DMS53 treated with DMSO at 0.1 percent for 48 hours (cell line): Measurements from ENCODE around the gene VPS54.
A peak's percentile ranks its signal among the peaks of the same experiment; 100 is the strongest.
"Not testable (repeated sequence)": the region's sequence is repeated elsewhere in the genome, so short reads cannot be mapped to it uniquely, and the experiment has no call there.

Experiments used
- DNase-seq: peaks from one replicate; lab custom pipeline; 2025; ENCODE audit not compliant: unreplicated experiment; lab: John Stamatoyannopoulos, UW

Gene VPS54

DNA sequence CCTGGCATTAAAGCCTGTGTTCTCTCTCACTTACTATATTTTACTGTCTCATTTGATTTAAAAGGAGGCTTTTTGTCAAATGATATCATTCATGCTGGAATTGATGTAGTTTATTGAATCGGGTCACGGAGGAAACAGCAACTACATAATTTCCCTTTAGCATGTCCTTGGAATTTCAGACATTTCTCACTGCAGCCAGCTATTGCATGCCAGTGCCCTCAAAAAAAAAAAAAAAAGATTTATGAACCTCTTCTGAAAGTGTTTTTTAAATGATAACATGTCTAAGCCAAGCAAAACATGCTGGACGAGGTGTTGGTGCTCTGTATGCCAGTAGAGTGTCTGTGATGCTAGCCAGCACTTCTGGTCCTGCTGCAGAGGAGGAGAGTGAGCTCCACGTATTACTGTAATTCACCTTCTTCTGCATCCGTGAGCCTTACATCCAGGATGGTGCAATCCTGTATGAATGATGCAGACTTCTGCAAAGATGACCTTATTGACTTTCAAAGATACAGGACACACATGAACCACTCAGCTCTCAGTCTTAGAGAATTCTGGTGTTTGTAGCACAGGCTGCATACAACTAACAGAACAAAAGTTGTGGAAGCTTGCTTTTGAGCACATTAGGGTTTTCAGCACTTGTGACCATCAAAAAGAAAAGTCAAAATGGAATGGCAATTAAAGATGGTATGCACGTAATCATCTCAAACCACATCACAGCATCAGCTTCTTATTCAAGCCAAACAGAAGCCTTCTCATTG is 146.5 kb downstream of the VPS54 start:
- DNase-seq: no peak

DNA sequence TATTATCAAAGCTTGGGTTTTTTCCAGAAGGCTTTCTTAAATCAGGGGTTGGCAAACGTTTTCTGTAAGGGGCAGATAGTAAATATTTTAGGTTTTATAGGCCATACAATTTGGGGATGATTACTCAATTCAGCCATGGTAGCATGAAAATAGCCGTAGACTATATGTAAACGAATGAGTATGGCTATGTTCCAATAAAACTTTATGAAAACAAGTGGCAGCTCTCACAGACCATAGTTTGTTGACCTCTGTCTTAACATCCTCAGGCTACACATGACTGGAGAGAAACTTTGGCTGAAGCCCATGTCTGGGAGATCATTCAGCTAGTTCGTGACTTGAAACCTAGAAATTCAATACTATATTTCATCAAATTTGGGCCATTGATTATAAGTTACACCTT is 147.4 kb downstream of the VPS54 start:
- no peak for DNase-seq

GRCh38 chr2:63870679-63871078 is 148.5 kb downstream of the VPS54 start:
- no peak for DNase-seq

DNA sequence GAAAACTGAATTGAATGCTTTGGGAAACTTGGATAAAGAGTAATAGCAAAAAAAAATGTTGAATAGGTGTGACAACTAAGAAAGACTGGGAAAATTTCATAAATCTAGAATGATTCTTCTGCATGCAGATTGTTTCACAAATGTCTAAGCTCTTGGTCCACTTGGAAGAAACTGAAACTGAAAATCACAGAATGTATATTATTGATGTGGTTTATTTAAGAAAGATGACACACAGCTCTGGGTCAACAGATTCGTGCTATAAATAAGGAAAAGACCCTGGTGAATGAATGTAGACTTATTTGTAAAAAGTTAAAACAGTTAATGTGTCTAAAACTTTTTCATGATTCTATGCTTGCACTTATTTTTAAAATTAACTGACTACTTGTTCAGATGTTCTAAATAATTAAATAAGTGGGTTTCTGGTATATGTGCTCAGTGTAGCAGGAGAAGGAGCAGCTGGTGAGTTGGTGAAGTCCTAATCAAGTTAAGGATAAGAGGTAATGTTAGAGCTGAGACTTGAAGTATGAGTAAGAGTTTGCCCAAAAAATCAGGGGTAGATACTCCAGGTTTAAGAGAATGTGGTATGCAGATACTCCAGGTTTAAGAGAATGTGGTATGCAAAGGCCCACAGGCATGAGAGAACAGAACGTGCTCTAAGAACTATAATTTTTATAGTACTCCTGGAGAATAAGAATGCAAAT is 153.1 kb downstream of the VPS54 start:
- DNase-seq: no peak

DNA sequence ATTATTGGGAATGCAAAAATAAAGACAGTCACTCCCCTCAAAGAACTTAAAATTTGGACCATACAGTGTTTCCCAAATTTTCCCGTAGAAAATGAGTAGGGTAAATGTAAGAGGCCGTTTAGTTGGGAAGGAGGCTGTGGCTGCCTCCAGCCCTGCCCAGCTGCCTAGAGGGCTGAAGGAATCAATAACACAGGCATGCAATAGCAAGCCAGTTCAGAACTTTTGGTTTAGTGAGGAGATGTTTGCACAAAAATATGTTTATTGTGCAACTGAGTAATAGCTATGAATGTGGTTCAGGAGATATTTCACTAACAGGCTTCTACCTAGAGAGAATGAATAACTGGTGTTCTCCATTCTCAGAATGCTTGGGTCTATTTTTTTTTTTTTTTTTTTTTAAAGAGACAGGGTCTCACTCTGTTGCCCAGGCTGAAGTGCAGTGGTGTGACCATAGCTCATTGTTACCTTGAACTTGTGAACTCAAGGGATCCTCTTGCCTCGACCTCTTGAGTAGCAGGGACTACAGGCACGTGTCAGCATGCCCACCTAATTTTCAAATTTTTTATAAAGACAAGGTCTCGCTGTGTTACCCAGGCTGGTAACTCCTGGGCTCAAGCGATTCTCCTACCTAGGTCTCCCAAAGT is 153.9 kb downstream of the VPS54 start:
- DNase-seq: no peak

- no peak for DNase-seq
Measured at GRCh38 chr2:63863707-63864106, 155.5 kb downstream of the VPS54 start.

- no peak for DNase-seq
Measured at GRCh38 chr2:63862806-63863205, 156.4 kb downstream of the VPS54 start.

DNA sequence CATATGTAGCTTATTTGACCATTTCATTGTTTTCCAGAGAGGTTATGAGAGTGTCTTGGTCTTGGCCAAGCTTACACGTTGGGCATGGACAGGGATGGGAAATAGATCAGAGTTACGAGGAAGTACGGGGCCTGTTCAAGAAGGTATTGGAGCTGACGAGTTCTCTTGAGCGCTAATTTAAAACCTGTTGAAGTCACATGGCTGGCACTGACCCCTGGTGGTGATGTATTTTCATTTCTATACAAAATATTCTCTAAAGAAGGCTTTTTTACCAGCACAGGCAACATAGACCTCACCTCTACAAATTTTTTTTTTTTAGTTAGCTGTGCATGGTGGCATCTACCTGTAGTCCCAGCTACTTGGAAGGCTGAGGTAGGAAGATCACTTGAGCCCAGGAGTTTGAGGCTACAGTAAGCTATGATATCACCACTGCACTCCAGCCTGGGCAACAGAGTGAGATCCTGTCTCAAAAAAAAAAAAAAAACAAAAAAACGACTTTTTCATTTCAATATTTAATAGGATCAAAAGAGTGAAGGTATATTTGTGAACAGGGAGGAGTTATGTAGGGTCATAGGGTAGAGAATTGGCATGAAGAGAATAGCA is 157.9 kb downstream of the VPS54 start:
- DNase-seq: peak; percentile 43

GRCh38 chr2:63858291-63858690 is 160.9 kb downstream of the VPS54 start:
- no peak for DNase-seq

DNA sequence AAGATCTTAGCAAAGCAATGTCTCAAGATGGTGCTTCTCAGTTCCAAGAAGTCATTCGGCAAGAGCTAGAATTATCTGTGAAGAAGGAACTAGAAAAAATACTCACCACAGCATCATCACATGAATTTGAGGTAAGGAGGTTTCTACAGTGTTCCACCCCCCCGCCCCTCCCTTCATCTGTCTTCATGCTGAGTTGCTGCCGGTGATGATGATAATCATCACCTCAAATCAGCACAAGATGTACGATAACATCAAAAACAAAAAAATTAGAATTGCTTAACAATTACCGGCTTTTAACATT is 163.0 kb downstream of the VPS54 start:
- DNase-seq: no peak

DNA sequence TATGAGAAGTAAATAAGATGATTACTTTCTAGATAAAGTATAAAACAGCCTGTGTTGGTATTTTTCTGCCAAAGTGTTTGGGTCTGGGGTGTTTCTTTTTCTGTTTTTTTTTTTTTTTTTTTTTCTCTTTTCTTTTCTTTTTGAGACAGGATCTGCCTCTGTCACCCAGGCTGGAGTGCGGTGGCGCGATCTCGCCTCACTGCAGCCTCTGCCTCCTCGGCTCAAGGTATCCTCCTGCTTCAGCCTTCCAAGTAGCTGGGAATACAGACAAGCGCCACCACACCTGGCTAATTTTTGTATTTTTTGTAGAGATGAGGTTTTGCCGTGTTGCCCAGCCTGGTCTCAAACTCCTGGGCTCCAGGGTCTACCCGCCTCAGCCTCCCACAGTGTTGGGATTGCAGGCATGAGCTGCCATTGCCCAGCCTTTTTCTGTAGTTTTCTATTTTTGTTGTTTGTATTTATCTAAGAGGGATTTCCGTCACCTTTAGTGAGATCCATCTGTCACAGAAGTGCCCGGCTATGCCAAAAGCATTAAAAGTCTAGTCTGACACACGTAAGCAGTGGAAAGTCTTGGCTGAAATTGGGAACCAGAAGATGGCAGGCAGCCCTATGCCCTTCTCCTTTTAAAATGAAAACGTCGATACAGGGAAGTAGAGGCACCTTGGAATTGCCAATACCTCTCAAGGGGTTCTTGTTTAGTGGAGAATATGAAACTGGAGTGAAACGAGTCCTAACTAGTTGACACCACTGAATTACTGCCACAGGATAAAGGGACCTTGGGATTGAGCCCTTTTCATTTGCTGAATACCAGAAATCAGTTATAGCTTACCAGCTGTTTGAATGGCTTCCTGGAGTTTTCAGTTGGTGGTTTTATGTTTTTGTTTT is 163.6 kb downstream of the VPS54 start:
- no peak for DNase-seq

DNA sequence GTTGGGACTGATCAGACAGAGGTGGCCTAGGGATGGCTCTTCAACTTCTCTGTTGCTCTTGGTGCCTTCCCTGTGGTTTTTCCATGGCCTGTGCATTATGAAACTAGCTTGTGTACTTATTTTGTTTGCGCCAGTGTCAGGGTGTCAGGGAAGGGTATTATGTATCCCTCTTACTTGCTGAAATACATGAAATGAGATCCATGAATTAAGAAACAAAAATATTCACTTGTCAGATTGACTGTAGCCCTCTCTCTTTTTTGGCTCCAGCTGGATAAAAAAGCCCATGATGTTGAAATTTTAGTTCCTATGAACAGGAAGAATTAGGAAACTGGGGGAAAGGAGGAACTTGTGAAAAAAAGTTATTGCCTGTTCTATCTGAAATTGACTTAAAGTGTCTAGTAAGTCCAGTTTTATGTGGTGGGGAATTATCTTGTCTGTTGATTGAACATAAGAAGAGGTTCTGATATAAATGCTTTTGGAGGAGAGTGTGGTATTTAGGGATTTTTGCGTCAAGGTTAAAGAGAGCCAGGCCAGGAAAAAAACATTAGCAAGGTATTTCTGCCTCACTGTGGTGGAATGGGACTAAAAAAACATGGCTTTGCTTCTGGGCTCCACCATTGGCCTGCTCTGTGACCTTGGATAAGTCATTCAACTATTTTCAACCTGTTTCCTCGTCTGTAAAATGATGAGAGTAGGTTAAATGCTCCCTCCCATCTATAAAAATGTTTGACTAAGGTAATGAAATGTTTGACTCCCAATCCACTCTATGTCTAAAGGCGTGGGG is 165.5 kb downstream of the VPS54 start:
- DNase-seq: no peak

DNA sequence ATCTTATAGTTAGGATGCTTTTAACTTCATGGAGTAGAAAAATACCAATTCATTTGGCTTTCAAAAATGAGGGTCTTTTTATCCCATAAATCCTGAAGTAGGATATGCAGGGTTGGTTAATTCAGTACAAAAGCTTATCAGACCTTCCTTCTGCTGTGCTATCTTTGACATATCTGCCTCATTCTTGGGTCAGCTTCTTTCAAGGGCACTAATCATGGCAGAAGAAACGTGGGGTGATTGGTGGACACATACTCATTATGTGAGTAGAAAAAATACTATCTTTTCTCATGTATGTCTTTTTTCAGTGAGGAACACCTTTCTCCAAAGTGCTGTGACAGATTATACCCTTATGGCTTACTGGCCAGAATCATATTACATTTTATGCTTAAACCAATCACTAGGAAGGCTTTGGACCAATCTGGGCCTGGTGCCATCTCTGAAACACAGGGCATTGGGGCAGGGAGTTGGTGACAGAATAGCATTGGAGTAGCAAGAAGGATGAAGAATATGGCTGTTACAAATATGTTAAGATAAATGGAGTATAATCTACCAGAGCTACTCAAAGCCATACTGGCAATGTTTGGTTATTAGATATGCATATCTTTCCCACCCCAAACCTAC is 167.4 kb downstream of the VPS54 start:
- DNase-seq: no peak

DNA sequence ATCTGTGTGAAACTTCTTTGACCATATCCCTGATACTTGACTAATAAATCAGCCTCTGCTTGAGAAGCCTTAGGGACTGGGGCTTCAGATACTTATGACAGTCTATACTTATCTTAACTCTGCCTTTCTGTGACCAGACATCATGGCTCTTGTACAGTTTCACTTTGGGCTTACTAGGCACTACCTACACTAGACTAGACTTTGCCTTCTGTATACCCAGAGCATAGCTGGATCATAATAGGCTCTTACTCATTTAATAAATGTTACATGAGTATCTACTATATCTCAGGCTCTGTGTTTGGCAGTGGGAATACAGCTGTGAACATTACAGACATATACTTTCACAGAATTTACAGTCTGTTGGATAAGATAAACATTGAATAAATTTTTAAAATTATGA is 168.6 kb downstream of the VPS54 start:
- DNase-seq: no peak

DNA sequence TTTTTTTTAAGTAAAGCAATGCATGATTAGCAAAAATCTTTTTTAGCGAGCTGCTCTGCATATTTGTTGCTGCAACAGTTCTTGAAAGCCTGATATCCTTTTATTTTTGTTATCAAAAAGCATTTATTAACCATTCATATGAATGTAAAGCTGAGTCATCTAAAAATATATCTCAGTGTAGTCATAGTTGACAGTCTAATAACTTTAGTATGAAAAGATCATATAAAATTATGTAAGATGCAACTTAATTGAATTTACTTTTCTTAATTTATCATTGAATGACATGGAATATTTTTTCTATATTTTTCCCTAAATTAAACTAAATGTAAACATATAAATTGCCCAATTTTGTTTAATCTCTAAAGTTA is 169.0 kb downstream of the VPS54 start:
- no peak for DNase-seq

GRCh38 chr2:63849381-63850203 is 169.6 kb downstream of the VPS54 start:
- no peak for DNase-seq

DNA sequence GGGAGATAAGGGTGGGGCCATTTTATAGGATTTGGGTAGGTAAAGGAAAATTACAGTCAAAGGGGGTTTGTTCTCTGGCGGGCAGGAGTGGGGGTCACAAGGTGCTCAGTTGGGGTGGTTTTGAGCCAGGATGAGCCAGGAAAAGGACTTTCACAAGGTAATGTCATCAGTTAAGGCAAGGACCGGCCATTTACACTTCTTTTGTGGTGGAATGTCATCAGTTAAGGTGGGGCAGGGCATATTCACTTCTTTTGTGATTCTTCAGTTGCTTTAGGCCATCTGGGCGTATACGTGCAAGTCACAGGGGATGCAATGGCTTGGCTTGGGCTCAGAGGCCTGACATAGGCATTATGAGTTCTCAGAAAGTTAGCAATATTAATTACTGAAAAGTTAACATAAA is 171.7 kb downstream of the VPS54 start:
- DNase-seq: not testable (repeated sequence)

GRCh38 chr2:63846487-63846886 is 172.7 kb downstream of the VPS54 start:
- no peak for DNase-seq

DNA sequence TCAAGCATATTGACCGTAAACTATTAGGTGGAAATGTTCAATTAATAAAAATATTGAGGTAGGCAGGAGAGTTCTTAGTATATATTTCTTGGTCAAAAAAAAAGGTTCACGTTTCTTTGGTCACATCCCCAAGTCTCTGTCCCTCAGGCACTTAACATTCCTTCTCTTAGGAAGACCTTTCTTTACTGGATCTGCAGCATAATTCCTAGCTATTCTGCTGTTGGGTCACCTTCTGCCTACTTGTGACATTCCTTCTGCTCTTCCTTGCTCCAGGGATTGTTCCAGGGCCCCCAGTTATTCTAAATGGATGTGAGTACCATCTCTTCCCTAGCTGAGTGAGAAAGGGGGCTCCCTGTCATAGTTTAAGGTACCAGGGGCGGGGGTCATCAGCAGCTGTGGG is 173.4 kb downstream of the VPS54 start:
- no peak for DNase-seq
